HepG2 (cell line): Measurements from ENCODE around the gene ZNF585A. TPM values are rescaled to one million over a fixed set of nuclear protein-coding genes. Genes with fewer than 3 reads are reported as not detected.

Experiments
- ATAC-seq: fragments of 200-7000 bp; cut with Tn5 transposase; 3 replicates; pipeline ENCODE4 v1.9.1; 2020; ENCODE audit warnings: mild to moderate bottlenecking, moderate library complexity
- Bru-seq: library from RNA; stranded (reverse); fragments of 400-500 nt; gene quantifications from one replicate; lab custom pipeline; 2021; lab: Mats Ljungman, UMichigan
- BruChase-seq, 2 experiments: library from RNA; stranded (reverse); fragments of 400-500 nt; gene quantifications; one replicate each; lab custom pipeline; 2021; lab: Mats Ljungman, UMichigan
- BruUV-seq: library from RNA; stranded (reverse); fragments of 400-500 nt; replicated peaks from 2 replicates; lab custom pipeline; 2021; lab: Mats Ljungman, UMichigan
- CTCF ChIA-PET: fragments of 300-600 bp; formaldehyde crosslinking; extraction: SDS; loops from one replicate; lab custom pipeline; 2021; ENCODE audit warnings: low total read pairs, inconsistent platforms, low intra/inter-chr PET ratio; lab: Yijun Ruan, JAX
- POLR2A ChIA-PET: fragments of 350-600 bp; sonication (Branson Sonifier 250); formaldehyde crosslinking; loops from one replicate; lab custom pipeline; 2020; ENCODE audit warnings: antibody characterized with exemption, inconsistent platforms; lab: Yijun Ruan, JAX
- DNase-seq: peaks from one replicate; pipeline ENCODE4 v3.0.0-alpha.2; 2015; ENCODE audit warnings: low spot score
- FAIRE-seq: peaks from 3 replicates; lab custom pipeline; 2011; peaks lifted over from hg19 to GRCh38; lab: Jason Lieb, UNC
- H2AFZ ChIP-seq: one replicate; pipeline ENCODE4 v1.6.1; 2011; ENCODE audit warnings: low read length, inconsistent platforms
- H3K27ac ChIP-seq: fragments of 300-600 bp; 3 replicates; pipeline ENCODE4 v1.8.0; 2011; ENCODE audit warnings: mixed run types, mild to moderate bottlenecking, mixed read lengths, low read length, inconsistent platforms; ENCODE audit not compliant: insufficient read depth; ENCODE audit errors: extremely low read length
- H3K27me3 ChIP-seq, 2 experiments: fragments of 200-600 bp in 1 of 2; 2 replicates in 1 of 2; 3 replicates in 1 of 2; pipeline versions ENCODE4 v1.6.0 to v1.8.0; 2011; ENCODE audit warnings: low read length in 2 of 2, mild to moderate bottlenecking in 2 of 2, moderate library complexity in 2 of 2, inconsistent platforms in 1 of 2; ENCODE audit not compliant: insufficient read depth in 2 of 2, control insufficient read depth in 1 of 2
- H3K36me3 ChIP-seq, 2 experiments: fragments of 200-600 bp in 1 of 2; replicated peaks in 1 of 2; 2 replicates in 1 of 2; 3 replicates in 1 of 2; pipeline versions ENCODE4 v1.5.1 to v1.8.0; 2011; ENCODE audit warnings: low read length in 2 of 2, inconsistent platforms in 1 of 2; ENCODE audit not compliant: insufficient read depth in 2 of 2, control insufficient read depth in 1 of 2
- H3K4me1 ChIP-seq: 2 replicates; pipeline ENCODE4 v1.5.1; 2012; ENCODE audit warnings: low read length, inconsistent platforms; ENCODE audit not compliant: insufficient read depth
- H3K4me2 ChIP-seq: 2 replicates; pipeline ENCODE4 v1.6.0; 2011; ENCODE audit warnings: low read depth, low read length, inconsistent platforms
- H3K4me3 ChIP-seq, 3 experiments: fragments of 200-600 bp in 1 of 3; sonication (generic), shearing (Covaris generic) in 1 of 3; replicated peaks in 1 of 3; 2 replicates each; pipeline ENCODE4 v1.5.1; 2011 to 2016; ENCODE audit warnings: low read length in 3 of 3, inconsistent platforms in 2 of 3, low read depth in 2 of 3, mild to moderate bottlenecking in 2 of 3, control low read depth in 1 of 3, mixed read lengths in 1 of 3; ENCODE audit not compliant: insufficient read depth in 1 of 3
- H3K79me2 ChIP-seq: one replicate; pipeline ENCODE4 v1.6.1; 2011; ENCODE audit warnings: low read length, inconsistent platforms; ENCODE audit not compliant: insufficient read depth
- H3K9ac ChIP-seq: 2 replicates; pipeline ENCODE4 v1.6.0; 2011; ENCODE audit warnings: mild to moderate bottlenecking, low read depth, low read length, inconsistent platforms; ENCODE audit not compliant: insufficient read depth
- H3K9me3 ChIP-seq: 2 replicates; pipeline ENCODE4 v1.5.1; 2012; ENCODE audit warnings: mild to moderate bottlenecking, low read length
- H4K20me1 ChIP-seq: 2 replicates; pipeline ENCODE4 v1.6.0; 2011; ENCODE audit warnings: inconsistent platforms, mild to moderate bottlenecking, low read length, moderate library complexity; ENCODE audit not compliant: insufficient read depth
- ETV6 ChIP-seq: sonication (generic); formaldehyde crosslinking; conservative IDR thresholded peaks from 2 replicates; pipeline ENCODE4 v1.4.0; 2020; ENCODE audit warnings: missing genetic modification reagents
- FOXC1 ChIP-seq: sonication (generic); formaldehyde crosslinking; IDR thresholded peaks from 2 replicates; pipeline ENCODE4 v1.8.0; 2022; ENCODE audit warnings: mild to moderate bottlenecking, missing genetic modification reagents, borderline replicate concordance
- HNF1B ChIP-seq: sonication (generic); formaldehyde crosslinking; IDR thresholded peaks from 2 replicates; pipeline ENCODE4 v1.5.1; 2020; ENCODE audit warnings: mild to moderate bottlenecking, moderate library complexity, missing genetic modification reagents
- NFIC ChIP-seq: IDR thresholded peaks from 2 replicates; pipeline ENCODE4 v1.6.1; 2012; ENCODE audit warnings: mild to moderate bottlenecking, low read length, inconsistent platforms
- POLR2AphosphoS5 ChIP-seq: IDR thresholded peaks from 2 replicates; pipeline ENCODE4 v1.6.1; 2012; ENCODE audit warnings: low read depth, low read length
- ZNF33B ChIP-seq: sonication (generic); formaldehyde crosslinking; IDR thresholded peaks from 2 replicates; pipeline ENCODE4 v1.5.1; 2020; ENCODE audit warnings: mild to moderate bottlenecking, missing genetic modification reagents
- ZNF556 ChIP-seq: sonication (generic); formaldehyde crosslinking; IDR thresholded peaks from 2 replicates; pipeline ENCODE4 v1.4.0; 2020; ENCODE audit warnings: mild to moderate bottlenecking, missing genetic modification reagents, borderline replicate concordance
- ZNF564 ChIP-seq: sonication (generic); formaldehyde crosslinking; IDR thresholded peaks from 2 replicates; pipeline ENCODE4 v1.8.1; 2023; ENCODE audit warnings: mild to moderate bottlenecking, missing genetic modification reagents
- ZNF605 ChIP-seq: sonication (generic); formaldehyde crosslinking; IDR thresholded peaks from 2 replicates; pipeline ENCODE4 v1.8.0; 2022; ENCODE audit warnings: mild to moderate bottlenecking, missing genetic modification reagents
- ZNF704 ChIP-seq: sonication (generic); formaldehyde crosslinking; IDR thresholded peaks from 2 replicates; pipeline ENCODE4 v1.8.1; 2023; ENCODE audit warnings: mild to moderate bottlenecking, inconsistent platforms, moderate library complexity, missing genetic modification reagents, borderline replicate concordance
- WGBS: methylation state at CpG from one replicate; pipeline ENCODE4 v1.1.6; 2017; ENCODE audit warnings: low lambda C conversion rate; 5-methylcytosine and 5-hydroxymethylcytosine counted together
- in situ Hi-C: cut with HindIII; loops from 2 replicates; pipeline ENCODE4 v1.10.0; 2017; ENCODE audit warnings: low pct_unique_long_range_greater_than_20kb; ENCODE audit not compliant: extremely low pct_ligation_motif_present
- intact Hi-C: fragments of 100-400 bp; cut with micrococcal nuclease; formaldehyde crosslinking; loops from one replicate; pipeline ENCODE4 v1.10.0; 2022; ENCODE audit not compliant: unreplicated experiment
- long read RNA-seq, 2 experiments: library from RNA in 1 of 2; library from polyadenylated mRNA in 1 of 2; stranded (forward) in 1 of 2; unstranded in 1 of 2; transcript quantifications; one replicate each; pipeline ENCODE4 v2.0.0, GENCODE V29; 2019 to 2022
- polyA minus RNA-seq, 3 experiments: library from RNA; depleted of rRNA, polyadenylated mRNA; stranded (reverse); fragments of >200 nt; gene quantifications; 2 replicates each; pipeline ENCODE4 v1.2.3, GENCODE V29; 2011; ENCODE audit warnings: low replicate concordance in 1 of 3
- polyA plus RNA-seq, 8 experiments: library from polyadenylated mRNA; depleted of rRNA in 3 of 8; stranded (reverse) in 7 of 8; unstranded in 1 of 8; fragments of >200 nt; fragmentation: Illumina TruSeq in 4 of 8; extraction: Trizol in 4 of 8; gene quantifications; 2 replicates each; pipeline versions ENCODE4 v1.2.1 to v1.2.3, GENCODE V29; 2011 to 2016; ENCODE audit warnings: low read depth in 4 of 8, missing spikeins in 1 of 8, mixed read lengths in 1 of 8; ENCODE audit not compliant: insufficient read depth in 1 of 8
- total RNA-seq, 5 experiments: library from RNA; depleted of rRNA; stranded (reverse); fragments of >200 nt; fragmentation: Illumina TruSeq; extraction: Trizol; gene quantifications; 2 replicates each; pipeline ENCODE4 v1.2.3, GENCODE V29; 2016; ENCODE audit warnings: low read depth in 1 of 5
- TF ChIP-seq, protein P1 (sequence below): sonication (generic); formaldehyde crosslinking; IDR thresholded peaks from 2 replicates; pipeline ENCODE4 v1.5.0; 2020; ENCODE audit warnings: mild to moderate bottlenecking, missing genetic modification reagents, moderate library complexity

The ZNF585A gene
- total RNA-seq (2016; rRNA removed; fragmentation: Illumina TruSeq; extraction: Trizol) (7.1 and 14.0 TPM in 2 replicates), polyA plus RNA-seq (2011; rRNA removed) (8.5 and 9.3 TPM in 2 replicates), polyA minus RNA-seq (2011; rRNA and poly(A)+ RNA removed; ENCODE audit: low replicate concordance) (1.9 and 4.3 TPM in 2 replicates), Bru-seq, nascent RNA (percentile 45 among the genes with signal in this experiment), BruChase-seq, experiment 1, labeled RNA remaining after a 6-hour chase (percentile 48 among the genes with signal in this experiment), BruChase-seq, experiment 2, labeled RNA remaining after a 2-hour chase (percentile 57 among the genes with signal in this experiment)
- total RNA-seq (2016; cell fraction: cytosol; rRNA removed; fragmentation: Illumina TruSeq; extraction: Trizol; ENCODE audit: low read depth): 3.7 TPM in 2 replicates
- 8.0 and 12.4 TPM in 2 replicates for total RNA-seq (2016; cell fraction: insoluble cytoplasmic fraction; rRNA removed; fragmentation: Illumina TruSeq; extraction: Trizol)
- 8.5 and 11.6 TPM in 2 replicates for total RNA-seq (2016; cell fraction: membrane; rRNA removed; fragmentation: Illumina TruSeq; extraction: Trizol)
- 4.4 and 4.9 TPM in 2 replicates for total RNA-seq (2016; cell fraction: nucleus; rRNA removed; fragmentation: Illumina TruSeq; extraction: Trizol)
- polyA plus RNA-seq (2011; cell fraction: cytosol; rRNA removed): 5.8 and 8.9 TPM in 2 replicates
- 3.8 and 5.2 TPM in 2 replicates for polyA plus RNA-seq (2011; cell fraction: nucleus; rRNA removed)
- 7.6 and 7.9 TPM in 2 replicates for polyA plus RNA-seq (2012)
- 4.6 and 5.0 TPM in 2 replicates for polyA plus RNA-seq (2016; cell fraction: cytosol; fragmentation: Illumina TruSeq; extraction: Trizol; ENCODE audit: low read depth)
- 9.8 and 10.8 TPM in 2 replicates for polyA plus RNA-seq (2016; cell fraction: insoluble cytoplasmic fraction; fragmentation: Illumina TruSeq; extraction: Trizol; ENCODE audit: low read depth)
- polyA plus RNA-seq (2016; cell fraction: membrane; fragmentation: Illumina TruSeq; extraction: Trizol; ENCODE audit: low read depth): 7.9 and 9.3 TPM in 2 replicates
- polyA plus RNA-seq (2016; cell fraction: nucleus; fragmentation: Illumina TruSeq; extraction: Trizol; ENCODE audit: insufficient read depth, low read depth): 6.6 and 7.8 TPM in 2 replicates
- 2.2 TPM in 2 replicates for polyA minus RNA-seq (2011; cell fraction: cytosol; rRNA and poly(A)+ RNA removed)
- 3.1 and 4.7 TPM in 2 replicates for polyA minus RNA-seq (2011; cell fraction: nucleus; rRNA and poly(A)+ RNA removed)
- long read RNA-seq, experiment 1, full-length matches to known transcripts: 8 of 9 reads
- long read RNA-seq, experiment 1, partial matches to known transcripts: 1 of 9 reads
- long read RNA-seq, experiment 1, other reads (novel, unspliced or antisense): 0 of 9 reads
- long read RNA-seq, experiment 2, transcript ZNF585A-205 (3 exons, 596 nt): major isoform, 9 of 9 reads
- long read RNA-seq, experiment 2, partial matches to known transcripts: 0 of 9 reads
- long read RNA-seq, experiment 2, other reads (novel, unspliced or antisense): 0 of 9 reads

DNA sequence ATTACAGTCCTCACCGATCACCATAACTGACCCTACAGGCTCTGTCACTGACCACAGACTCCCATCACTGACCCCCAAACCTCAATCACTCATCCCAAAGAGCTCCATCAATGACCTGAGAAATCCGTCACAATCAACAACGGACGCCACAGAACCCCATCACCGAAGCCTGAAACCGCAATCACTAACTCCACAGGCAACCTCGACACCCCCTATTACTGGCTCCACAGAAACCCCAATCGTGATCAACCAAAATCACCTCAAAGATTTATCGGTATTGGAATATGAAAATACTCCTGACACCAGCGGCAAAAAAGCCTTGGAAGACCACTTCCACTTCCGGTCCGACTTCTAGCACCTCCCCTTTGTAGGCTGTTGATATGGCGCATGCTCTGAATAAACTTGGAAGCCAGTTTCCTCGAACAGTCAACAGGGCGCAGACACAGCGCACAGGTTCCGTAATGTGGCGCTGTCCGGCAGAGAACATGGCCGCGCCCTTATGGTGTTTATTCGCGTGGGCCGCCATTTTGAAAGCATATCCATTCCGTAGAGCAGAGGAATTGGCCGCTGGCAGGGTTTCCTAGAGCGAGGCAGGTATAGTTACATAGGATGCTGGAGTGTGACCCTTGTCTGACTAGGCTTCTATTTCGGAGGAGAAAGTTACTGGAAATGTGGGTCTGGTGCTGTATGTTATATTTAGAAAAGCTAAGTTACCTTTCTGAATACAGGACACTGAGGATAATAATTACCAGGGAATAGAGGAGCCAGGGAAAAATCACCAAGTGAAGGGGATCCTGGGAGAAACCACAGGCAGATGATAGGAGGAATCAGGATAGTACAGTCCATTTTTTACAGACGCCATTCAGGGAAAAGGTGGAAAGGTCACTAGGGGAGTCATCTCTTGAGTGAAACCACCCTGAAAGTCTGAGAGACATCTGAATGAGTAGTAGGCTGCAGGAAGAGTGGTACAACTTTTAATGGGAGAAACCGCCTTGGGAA is at the start of gene ZNF585A:
TSS of gene ZNF585A (minus strand) at position 328 of the 999 bp plus-strand sequence. CDS start 2,785 bp downstream, outside the sequence.
- Histone ChIP-seq H2AFZ (peak within 1 kb of the TSS; percentile 99), H4K20me1 (no peaks in the 10 kb centered on the region), H3K27me3 (no peaks in the 10 kb centered on the region; a peak in 1 of 5 replicates), H3K79me2 (no peaks in the 10 kb centered on the region), H3K36me3 (peaks cover 0 to 4% of the 10 kb centered on the region in 2 experiments; a peak in 2 of 5 replicates), H3K4me1 (no peaks in the 10 kb centered on the region; the same call in 1 of the 2 replicates), H3K4me3 (peak within 1 kb of the TSS; percentile 64 to 95 (median 82)), H3K4me2 (peak within 1 kb of the TSS; percentile 78), H3K27ac (peak within 1 kb of the TSS; percentile 54), H3K9ac (peak within 1 kb of the TSS; percentile 81), H3K9me3 (peaks cover 30% of the 10 kb centered on the region)
- FAIRE-seq (peak; percentile 97), DNase-seq (peak; percentile 97), ATAC-seq (peak; percentile 99)
- BruUV-seq: TSS peak; percentile 69
- CTCF ChIA-PET: no interaction called here
- WGBS: 6% methylated on average over 15 of the region's 30 CpGs
- in situ Hi-C loops: no loop called here
- POLR2A ChIA-PET: interaction anchor here (1.1 to 1.7 kb wide), 2 partner anchors 45 to 94 kb away, joined by 4 to 6 read pairs; partner anchors contain the start of genes ZNF383 and ZNF420
- intact Hi-C loops: loop anchor here (1.0 kb wide), 2 partner anchors 45 to 94 kb away; partner anchors contain the start of gene ZNF420
- TF ChIP-seq ZNF605 (CRISPR knock-in tag) (peak; percentile 79; the same call in 1 of the 2 replicates), ZNF556 (CRISPR knock-in tag) (peak; percentile 70; the same call in 1 of the 2 replicates), ETV6 (CRISPR knock-in tag) (no peak), ZNF33B (CRISPR knock-in tag) (peak; percentile 40; the same call in 1 of the 2 replicates), ZNF564 (CRISPR knock-in tag) (no peak), HNF1B (CRISPR knock-in tag) (0 out of 2 replicates have a peak, but pooled peaks have one; percentile 34), POLR2AphosphoS5 (peak; percentile 83), ZNF704 (CRISPR knock-in tag) (0 out of 2 replicates have a peak, but pooled peaks have one; percentile 54), NFIC (no peak), FOXC1 (CRISPR knock-in tag) (0 out of 2 replicates have a peak, but pooled peaks have one; percentile 51)
- TF ChIP-seq, protein P1, sequence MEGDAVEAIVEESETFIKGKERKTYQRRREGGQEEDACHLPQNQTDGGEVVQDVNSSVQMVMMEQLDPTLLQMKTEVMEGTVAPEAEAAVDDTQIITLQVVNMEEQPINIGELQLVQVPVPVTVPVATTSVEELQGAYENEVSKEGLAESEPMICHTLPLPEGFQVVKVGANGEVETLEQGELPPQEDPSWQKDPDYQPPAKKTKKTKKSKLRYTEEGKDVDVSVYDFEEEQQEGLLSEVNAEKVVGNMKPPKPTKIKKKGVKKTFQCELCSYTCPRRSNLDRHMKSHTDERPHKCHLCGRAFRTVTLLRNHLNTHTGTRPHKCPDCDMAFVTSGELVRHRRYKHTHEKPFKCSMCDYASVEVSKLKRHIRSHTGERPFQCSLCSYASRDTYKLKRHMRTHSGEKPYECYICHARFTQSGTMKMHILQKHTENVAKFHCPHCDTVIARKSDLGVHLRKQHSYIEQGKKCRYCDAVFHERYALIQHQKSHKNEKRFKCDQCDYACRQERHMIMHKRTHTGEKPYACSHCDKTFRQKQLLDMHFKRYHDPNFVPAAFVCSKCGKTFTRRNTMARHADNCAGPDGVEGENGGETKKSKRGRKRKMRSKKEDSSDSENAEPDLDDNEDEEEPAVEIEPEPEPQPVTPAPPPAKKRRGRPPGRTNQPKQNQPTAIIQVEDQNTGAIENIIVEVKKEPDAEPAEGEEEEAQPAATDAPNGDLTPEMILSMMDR (CRISPR knock-in tag): peak; percentile 49
